Peyer's patch (tissue), 4 donors: ENCODE data around the gene ZNF236. TPM values are rescaled to one million over a fixed set of nuclear protein-coding genes. Genes with fewer than 3 reads are reported as not detected.

ENCODE experiments used
- DNase-seq, 3 donors: peaks; one replicate each; pipeline ENCODE4 v3.0.0-alpha.2; 2017 to 2019
- H3K27ac ChIP-seq, 4 donors: fragments of 200-600 bp; sonication (generic); one replicate each; pipeline ENCODE4 v1.5.1; 2016 to 2019
- H3K27me3 ChIP-seq, 2 donors: fragments of 200-600 bp; sonication (generic); one replicate each; pipeline ENCODE4 v1.5.1; 2019
- H3K36me3 ChIP-seq, 3 donors: fragments of 200-600 bp; sonication (generic); one replicate each; pipeline ENCODE4 v1.5.1; 2016 to 2019
- H3K4me1 ChIP-seq, 4 donors: fragments of 200-600 bp; sonication (generic); one replicate each; pipeline ENCODE4 v1.5.1; 2016 to 2019
- H3K4me3 ChIP-seq, 4 donors: fragments of 200-600 bp; sonication (generic); 1 replicate in 3 of 4; 2 replicates in 1 of 4; pipeline ENCODE4 v1.5.1; 2016 to 2019; ENCODE audit warnings: mild to moderate bottlenecking in 1 of 4
- H3K9me3 ChIP-seq, 4 donors: fragments of 200-600 bp; sonication (generic); one replicate each; pipeline ENCODE4 v1.5.1; 2016 to 2019; ENCODE audit warnings: mild to moderate bottlenecking in 1 of 4
- CTCF ChIP-seq, 6 experiments: fragments of 450-650 bp in 4 of 6; fragments of 200-600 bp in 2 of 6; sonication (generic) in 1 of 6; IDR thresholded peaks; one replicate each; pipeline ENCODE4 v1.5.1; 2017 to 2019; ENCODE audit warnings: antibody characterized with exemption in 6 of 6, mild to moderate bottlenecking in 3 of 6, moderate library complexity in 1 of 6
- POLR2A ChIP-seq, 2 donors: fragments of 450-650 bp; IDR thresholded peaks; one replicate each; pipeline ENCODE4 v1.5.1; 2017; ENCODE audit warnings: antibody characterized with exemption in 2 of 2, mild to moderate bottlenecking in 2 of 2, moderate library complexity in 2 of 2
- total RNA-seq, 4 donors: library from RNA; depleted of rRNA; stranded (reverse); fragments of >200 nt; gene quantifications; one replicate each; pipeline ENCODE4 v1.1.0, GENCODE V29; 2016

The ZNF236 gene
- total RNA-seq, 4 donors from 2014 or later, result 13.8 to 57.8 (median 27.7) TPM

- Histone ChIP-seq H3K9me3 (no peaks in the 10 kb centered on the region), H3K27ac (no peak overlapping the region), H3K27me3 (no peaks in the 10 kb centered on the region), H3K36me3 (peaks cover 0 to 51% (median 0%) of the 10 kb centered on the region in 3 donors), H3K4me3 (no peak overlapping the region), H3K4me1 (no peaks in the 10 kb centered on the region)
- TF ChIP-seq POLR2A (IDR thresholded peaks at IDR 0.05), result no peak
- DNase-seq, result no peak
Observed at GRCh38 chr18:76880026-76880425, 57.7 kb downstream of the ZNF236 start.

- H3K27ac ChIP-seq, result no peak overlapping the region
- no peak for DNase-seq
- H3K4me1 ChIP-seq, result no peaks in the 10 kb centered on the region
- TF ChIP-seq CTCF (IDR thresholded peaks at IDR 0.05) (no peak), POLR2A (IDR thresholded peaks at IDR 0.05) (no peak)
- H3K36me3 ChIP-seq, result peaks cover 0 to 55% (median 0%) of the 10 kb centered on the region in 3 donors
- no peaks in the 10 kb centered on the region for H3K9me3 ChIP-seq
- no peak overlapping the region for H3K4me3 ChIP-seq
- no peaks in the 10 kb centered on the region for H3K27me3 ChIP-seq
Observed at GRCh38 chr18:76881744-76882143, 59.4 kb downstream of the ZNF236 start.

- no peak overlapping the region for H3K4me3 ChIP-seq
- H3K36me3 ChIP-seq, result peaks cover 0 to 54% (median 0%) of the 10 kb centered on the region in 3 donors
- H3K9me3 ChIP-seq, result no peaks in the 10 kb centered on the region
- TF ChIP-seq CTCF (IDR thresholded peaks at IDR 0.05) (no peak), POLR2A (IDR thresholded peaks at IDR 0.05) (no peak)
- H3K27me3 ChIP-seq, result no peaks in the 10 kb centered on the region
- H3K4me1 ChIP-seq, result no peaks in the 10 kb centered on the region
- no peak for DNase-seq
- H3K27ac ChIP-seq, result no peak overlapping the region
Observed at GRCh38 chr18:76882146-76882545, 59.8 kb downstream of the ZNF236 start.

- H3K27me3 ChIP-seq, result no peaks in the 10 kb centered on the region
- no peaks in the 10 kb centered on the region for H3K4me1 ChIP-seq
- no peak overlapping the region for H3K4me3 ChIP-seq
- H3K27ac ChIP-seq, result no peak overlapping the region
- H3K36me3 ChIP-seq, result peaks cover 0 to 59% (median 0%) of the 10 kb centered on the region in 3 donors
- no peak for DNase-seq
- H3K9me3 ChIP-seq, result no peaks in the 10 kb centered on the region
- TF ChIP-seq CTCF (IDR thresholded peaks at IDR 0.05) (no peak), POLR2A (IDR thresholded peaks at IDR 0.05) (no peak)
Observed at GRCh38 chr18:76885001-76885400, 62.6 kb downstream of the ZNF236 start.

GRCh38 chr18:76886112-76886511 lies 63.8 kb downstream of the ZNF236 start:
- no peak for DNase-seq
- Histone ChIP-seq H3K27ac (no peak overlapping the region), H3K36me3 (peaks cover 0 to 48% (median 0%) of the 10 kb centered on the region in 3 donors), H3K4me1 (no peaks in the 10 kb centered on the region), H3K9me3 (no peaks in the 10 kb centered on the region), H3K27me3 (no peaks in the 10 kb centered on the region), H3K4me3 (no peak overlapping the region)
- TF ChIP-seq POLR2A (IDR thresholded peaks at IDR 0.05), result no peak
- TF ChIP-seq CTCF (IDR thresholded peaks at IDR 0.05), result no peak

GRCh38 chr18:76889091-76889699 lies 66.8 kb downstream of the ZNF236 start:
- H3K4me3 ChIP-seq, result no peak overlapping the region
- H3K27me3 ChIP-seq, result no peaks in the 10 kb centered on the region
- no peak overlapping the region for H3K27ac ChIP-seq
- no peaks in the 10 kb centered on the region for H3K9me3 ChIP-seq
- H3K36me3 ChIP-seq, result peaks cover 0 to 30% (median 0%) of the 10 kb centered on the region in 3 donors
- no peaks in the 10 kb centered on the region for H3K4me1 ChIP-seq
- TF ChIP-seq CTCF (IDR thresholded peaks at IDR 0.05), result no peak
- no peak for TF ChIP-seq POLR2A (IDR thresholded peaks at IDR 0.05)
- DNase-seq, result no peak
